Smooth muscle cell (in vitro differentiated cells): Measurements from ENCODE around the gene LYST. TPM values are rescaled to one million over a fixed set of nuclear protein-coding genes. Genes with fewer than 3 reads are reported as not detected.

ENCODE experiments used
- DNase-seq: peaks from one replicate; lab custom pipeline; 2025; ENCODE audit not compliant: unreplicated experiment; lab: John Stamatoyannopoulos, UW
- H2AFZ ChIP-seq: fragments of 200-600 bp; sonication (generic); 2 replicates; pipeline ENCODE4 v1.6.0; 2016; ENCODE audit warnings: antibody characterized with exemption, low read depth, mild to moderate bottlenecking
- H3F3A ChIP-seq: fragments of 200-600 bp; sonication (generic); 2 replicates; pipeline ENCODE4 v1.6.0; 2017; ENCODE audit warnings: antibody characterized with exemption, low read depth
- H3K27ac ChIP-seq: fragments of 200-600 bp; sonication (generic); 2 replicates; pipeline ENCODE4 v1.5.1; 2016; ENCODE audit warnings: low read depth, mild to moderate bottlenecking
- H3K27me3 ChIP-seq: fragments of 200-600 bp; sonication (generic); 2 replicates; pipeline ENCODE4 v1.6.1; 2016; ENCODE audit warnings: low read depth, mild to moderate bottlenecking
- H3K36me3 ChIP-seq: fragments of 200-600 bp; sonication (generic); 2 replicates; pipeline ENCODE4 v1.5.1; 2016; ENCODE audit warnings: low read depth
- H3K4me1 ChIP-seq: fragments of 200-600 bp; sonication (generic); 2 replicates; pipeline ENCODE4 v1.5.1; 2016; ENCODE audit warnings: low read depth
- H3K4me2 ChIP-seq: fragments of 200-600 bp; sonication (generic); 2 replicates; pipeline ENCODE4 v1.6.0; 2016; ENCODE audit warnings: mild to moderate bottlenecking
- H3K4me3 ChIP-seq: fragments of 200-600 bp; sonication (generic); 2 replicates; pipeline ENCODE4 v1.5.1; 2016; ENCODE audit warnings: mild to moderate bottlenecking
- H3K79me2 ChIP-seq: fragments of 200-600 bp; sonication (generic); 2 replicates; pipeline ENCODE4 v1.6.0; 2016; ENCODE audit warnings: low read depth, mild to moderate bottlenecking
- H3K9ac ChIP-seq: fragments of 200-600 bp; sonication (generic); 2 replicates; pipeline ENCODE4 v1.6.0; 2016; ENCODE audit warnings: low read depth
- H3K9me3 ChIP-seq: fragments of 200-600 bp; sonication (generic); replicated peaks from 2 replicates; pipeline ENCODE4 v1.5.1; 2016; ENCODE audit warnings: low read depth
- H4K20me1 ChIP-seq: fragments of 200-600 bp; sonication (generic); 2 replicates; pipeline ENCODE4 v1.6.0; 2016; ENCODE audit warnings: low read depth
- CTCF ChIP-seq: fragments of 200-600 bp; sonication (generic); IDR thresholded peaks from 2 replicates; pipeline ENCODE4 v1.5.1; 2017; ENCODE audit warnings: borderline replicate concordance, mild to moderate bottlenecking, antibody characterized with exemption; ENCODE audit not compliant: insufficient read depth, poor library complexity, severe bottlenecking
- WGBS: methylation state at CpG from one replicate; pipeline ENCODE4 v1.1.7; 2016; ENCODE audit warnings: low lambda C conversion rate; 5-methylcytosine and 5-hydroxymethylcytosine counted together
- polyA plus RNA-seq: library from polyadenylated mRNA; unstranded; fragments of >200 nt; fragmentation: Nextera tagmentation; extraction: Ambion mirVana; gene quantifications from 2 replicates; pipeline ENCODE4 v1.2.1, GENCODE V29; 2016
- total RNA-seq: library from RNA; depleted of rRNA; stranded (reverse); fragments of >200 nt; gene quantifications from 2 replicates; pipeline ENCODE4 v1.2.3, GENCODE V29; 2014

LYST gene
- total and polyA plus RNA-seq, 2 experiments from 2014 or later, result 2.2 to 13.5 TPM

DNA sequence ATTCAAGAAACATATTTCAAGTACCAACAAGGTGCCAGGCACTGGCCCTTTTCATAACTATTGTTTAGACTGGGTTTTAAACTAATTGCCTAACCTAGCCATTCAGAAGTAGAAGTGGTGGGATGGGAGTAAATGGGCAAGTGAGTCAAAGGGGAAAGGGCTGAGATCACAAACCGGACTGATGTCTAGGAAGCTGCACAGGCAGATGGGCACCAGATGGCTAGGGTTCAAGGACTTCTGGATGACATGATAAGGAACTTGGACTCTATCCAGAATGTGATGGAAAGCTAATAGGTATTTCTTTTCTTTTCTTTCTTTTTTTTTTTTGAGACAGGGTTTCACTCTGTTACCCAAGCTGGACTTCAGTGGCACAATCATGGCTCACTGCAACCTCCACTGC is 46.6 kb downstream of the LYST start:
- Histone ChIP-seq H3K27me3 (no peaks in the 10 kb centered on the region), H3K79me2 (no peaks in the 10 kb centered on the region), H3K4me3 (no peak overlapping the region), H3K4me1 (peaks cover 7% of the 10 kb centered on the region), H4K20me1 (no peaks in the 10 kb centered on the region), H2AFZ (no peak overlapping the region), H3K4me2 (no peak overlapping the region), H3K9ac (no peak overlapping the region), H3F3A (peaks cover 7% of the 10 kb centered on the region), H3K27ac (no peak overlapping the region), H3K9me3 (no peaks in the 10 kb centered on the region), H3K36me3 (no peaks in the 10 kb centered on the region)
- no peak for TF ChIP-seq CTCF
- 80% methylated on average over 1 of the region's 1 CpG for WGBS
- DNase-seq, result no peak

- 92% methylated on average over 5 of the region's 5 CpGs for WGBS
- no peak for TF ChIP-seq CTCF
- Histone ChIP-seq H3K27me3 (no peaks in the 10 kb centered on the region), H3K79me2 (no peaks in the 10 kb centered on the region), H3K4me2 (no peak overlapping the region), H3K4me3 (no peak overlapping the region), H4K20me1 (no peaks in the 10 kb centered on the region), H3K9ac (no peak overlapping the region), H3K9me3 (no peaks in the 10 kb centered on the region), H3F3A (peaks cover 7% of the 10 kb centered on the region), H3K4me1 (peaks cover 7% of the 10 kb centered on the region), H2AFZ (no peak overlapping the region), H3K36me3 (no peaks in the 10 kb centered on the region), H3K27ac (no peak overlapping the region)
- no peak for DNase-seq
Measured at GRCh38 chr1:235818632-235819136, 48.0 kb downstream of the LYST start.

- Histone ChIP-seq H3K4me2 (no peak overlapping the region), H2AFZ (no peak overlapping the region), H3K9ac (no peak overlapping the region), H3F3A (peaks cover 6% of the 10 kb centered on the region), H4K20me1 (no peaks in the 10 kb centered on the region), H3K4me3 (no peak overlapping the region), H3K4me1 (peaks cover 7% of the 10 kb centered on the region), H3K27ac (no peak overlapping the region), H3K36me3 (no peaks in the 10 kb centered on the region), H3K79me2 (no peaks in the 10 kb centered on the region), H3K27me3 (no peaks in the 10 kb centered on the region), H3K9me3 (no peaks in the 10 kb centered on the region)
- 98% methylated on average over 5 of the region's 5 CpGs for WGBS
- DNase-seq, result no peak
- no peak for TF ChIP-seq CTCF
Measured at GRCh38 chr1:235817101-235817728, 49.5 kb downstream of the LYST start.
